ENCODE results near the gene KNSTRN. TPM values are rescaled to one million over a fixed set of nuclear protein-coding genes. Genes with fewer than 3 reads are reported as not detected.

Gene KNSTRN
- polyA plus RNA-seq, 1 donor, result 20.0 TPM

GRCh38 chr15:40429068-40429710, 46.7 kb downstream of the KNSTRN start:
- no peak for DNase-seq (ENCODE audit: low read depth)

- no peak for DNase-seq (ENCODE audit: low read depth)
Measured at GRCh38 chr15:40430271-40430805, 47.8 kb downstream of the KNSTRN start.

GRCh38 chr15:40435023-40435709, 52.6 kb downstream of the KNSTRN start:
- no peak for DNase-seq (ENCODE audit: low read depth)

- no peak for DNase-seq (ENCODE audit: low read depth)
Measured at GRCh38 chr15:40435710-40436089, 53.2 kb downstream of the KNSTRN start.

GRCh38 chr15:40436116-40436891, 53.8 kb downstream of the KNSTRN start:
- DNase-seq (ENCODE audit: low read depth), result no peak

GRCh38 chr15:40436892-40437751, 54.6 kb downstream of the KNSTRN start:
- no peak for DNase-seq (ENCODE audit: low read depth)

- no peak for DNase-seq (ENCODE audit: low read depth)
Measured at GRCh38 chr15:40437752-40438687, 55.5 kb downstream of the KNSTRN start.

GRCh38 chr15:40438712-40439111, 56.2 kb downstream of the KNSTRN start:
- DNase-seq (ENCODE audit: low read depth), result no peak

- no peak for DNase-seq (ENCODE audit: low read depth)
Measured at GRCh38 chr15:40439461-40439959, 57.0 kb downstream of the KNSTRN start.

- DNase-seq (ENCODE audit: low read depth), result no peak
Measured at GRCh38 chr15:40439960-40440742, 57.6 kb downstream of the KNSTRN start.

GRCh38 chr15:40440743-40441564, 58.4 kb downstream of the KNSTRN start, which contains the start of gene BAHD1:
Gene BAHD1 (plus strand): TSS chr15:40440953. CDS start chr15:40458465, 17,512 bp downstream.
- peak; percentile 73 for DNase-seq (ENCODE audit: low read depth)

- no peak for DNase-seq (ENCODE audit: low read depth)
Measured at GRCh38 chr15:40441565-40442531, 59.3 kb downstream of the KNSTRN start.

- no peak for DNase-seq (ENCODE audit: low read depth)
Measured at GRCh38 chr15:40443255-40443654, 60.7 kb downstream of the KNSTRN start.

- DNase-seq (ENCODE audit: low read depth), result no peak
Measured at GRCh38 chr15:40443846-40444245, 61.3 kb downstream of the KNSTRN start.

All from forelimb muscle (tissue), 1 donor.